Kidney tubule cell (primary cell): ENCODE results near the gene TGFB1I1.

Source experiments
- DNase-seq: peaks from one replicate; pipeline ENCODE4 v3.0.0-alpha.2; 2018; ENCODE audit warnings: low spot score

Gene TGFB1I1

GRCh38 chr16:31452631-31453106 is 19.3 kb upstream of the TGFB1I1 start:
- DNase-seq = peak; percentile 86

DNA sequence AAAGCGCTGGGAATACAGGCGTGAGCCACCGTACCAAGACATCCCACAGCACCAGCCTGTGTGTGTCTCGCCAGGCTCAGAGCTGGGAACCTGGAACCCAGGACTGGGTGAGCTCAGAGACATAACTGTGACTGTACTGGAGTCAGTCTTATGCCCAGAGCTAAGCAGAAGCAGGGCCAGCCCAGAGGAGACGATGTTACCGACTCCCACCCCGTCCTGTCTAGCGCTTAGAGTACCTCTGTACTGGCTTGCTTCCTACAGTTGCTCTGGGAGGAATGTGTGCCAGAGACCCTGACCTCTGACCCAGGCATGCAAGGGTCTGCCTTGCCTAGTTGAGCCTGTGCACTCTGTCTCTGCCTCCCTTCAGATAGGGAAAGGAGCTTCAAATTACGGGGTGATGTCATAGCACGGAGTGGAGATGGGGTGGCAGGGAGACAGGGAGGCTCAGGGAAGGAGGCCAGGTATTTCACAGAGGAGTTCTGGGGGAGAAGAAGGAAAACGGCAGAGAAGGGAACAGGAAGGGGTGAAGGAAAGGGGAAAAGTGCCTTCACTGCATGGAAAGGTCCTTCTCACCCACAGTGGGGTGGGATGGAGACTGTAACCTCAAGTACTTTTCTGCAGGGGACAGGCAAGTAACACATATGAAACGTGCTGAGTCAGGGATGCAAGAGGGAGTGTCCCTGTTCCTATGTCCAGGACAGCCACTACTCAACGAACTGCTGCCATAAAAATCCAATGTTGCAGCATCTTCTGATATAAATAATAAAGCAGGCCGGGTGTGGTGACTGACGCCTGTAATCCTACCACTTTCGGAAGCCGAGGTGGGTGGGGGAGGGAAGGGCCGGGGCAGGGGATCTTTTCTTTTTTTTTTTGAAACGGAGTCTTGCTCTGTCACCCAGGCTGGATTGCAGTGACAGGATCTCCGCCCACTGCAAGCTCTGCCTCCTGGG is 18.4 kb upstream of the TGFB1I1 start:
- peak; percentile 11 for DNase-seq

DNA sequence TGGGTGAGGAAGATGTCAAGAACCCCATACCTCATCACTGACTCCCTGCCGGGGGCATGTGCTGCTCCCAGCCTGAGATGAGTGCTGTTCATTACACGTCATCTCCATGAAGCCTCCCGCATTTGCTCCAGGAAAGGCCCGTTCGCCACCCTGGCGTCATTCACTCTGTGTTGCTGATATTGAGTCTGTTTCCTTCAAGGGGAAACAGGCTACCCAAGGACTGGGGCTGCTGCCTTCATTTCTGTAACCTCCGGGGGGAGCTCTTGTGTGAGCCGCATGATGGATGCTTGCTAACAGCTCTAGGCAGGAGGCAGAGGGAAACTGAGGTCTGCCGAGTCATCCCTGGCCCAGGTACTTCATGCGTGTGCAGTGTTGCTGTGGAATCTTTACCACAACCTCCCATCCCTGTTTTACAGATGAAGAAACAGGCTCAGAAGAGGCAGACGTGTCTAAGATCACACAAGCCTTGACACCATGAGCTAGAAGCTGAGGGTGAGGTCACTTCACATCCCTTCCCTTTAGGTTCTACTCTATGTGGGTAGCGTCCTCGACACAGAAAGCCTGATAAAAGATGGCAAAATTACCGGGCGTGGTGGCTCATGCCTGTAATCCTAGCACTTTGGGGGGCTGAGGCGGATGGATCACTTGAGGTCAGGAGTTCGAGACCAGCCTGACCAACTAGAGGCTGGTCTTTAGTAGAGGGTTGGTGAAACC is 16.2 kb upstream of the TGFB1I1 start:
- peak; percentile 6 for DNase-seq

GRCh38 chr16:31456988-31457360 is 15.0 kb upstream of the TGFB1I1 start:
- DNase-seq = no peak

DNA sequence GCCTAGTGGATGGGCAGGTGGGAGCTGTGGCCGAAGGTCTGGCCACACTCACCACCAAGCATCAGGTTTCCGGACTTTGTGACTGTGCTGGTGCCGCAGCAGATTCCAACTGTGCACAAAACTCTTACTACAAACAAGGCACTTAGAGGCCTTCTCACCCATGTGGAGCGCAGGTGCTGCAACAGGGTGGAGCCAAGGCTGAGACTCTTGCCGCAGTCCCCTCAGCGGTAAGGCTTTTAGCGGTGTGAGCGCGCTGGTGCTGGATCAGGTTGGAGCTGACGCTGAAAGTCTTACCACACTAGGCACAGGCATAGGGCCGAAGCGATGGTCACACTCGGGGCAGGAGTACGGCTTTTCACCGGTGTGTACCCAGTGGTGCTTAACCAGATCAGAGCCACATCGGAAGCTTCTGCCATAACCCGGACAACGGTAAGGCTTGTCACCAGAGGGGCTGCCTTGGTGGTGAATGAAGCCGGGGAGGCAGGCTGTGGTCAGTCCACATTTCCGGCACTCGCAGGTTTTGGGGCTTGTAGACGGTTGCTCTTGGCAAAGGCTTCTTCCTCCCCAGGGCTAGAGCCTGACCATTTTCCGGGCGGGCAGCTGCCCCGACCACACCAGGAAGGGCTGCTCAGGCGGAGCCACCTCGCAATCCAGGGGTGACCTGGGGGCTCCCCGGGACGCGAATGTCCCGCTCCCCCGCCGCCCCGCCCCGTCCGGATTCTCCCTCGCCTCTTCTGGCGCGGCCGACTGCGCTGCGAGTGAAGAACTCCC is 13.7 kb upstream of the TGFB1I1 start:
- DNase-seq = peak; percentile 71

- DNase-seq = peak; percentile 98
Measured at GRCh38 chr16:31458844-31459686, 12.9 kb upstream of the TGFB1I1 start, which contains the start of gene ARMC5. ARMC5 (plus strand) TSS chr16:31459501; CDS start chr16:31459525, 24 bp downstream.

DNA sequence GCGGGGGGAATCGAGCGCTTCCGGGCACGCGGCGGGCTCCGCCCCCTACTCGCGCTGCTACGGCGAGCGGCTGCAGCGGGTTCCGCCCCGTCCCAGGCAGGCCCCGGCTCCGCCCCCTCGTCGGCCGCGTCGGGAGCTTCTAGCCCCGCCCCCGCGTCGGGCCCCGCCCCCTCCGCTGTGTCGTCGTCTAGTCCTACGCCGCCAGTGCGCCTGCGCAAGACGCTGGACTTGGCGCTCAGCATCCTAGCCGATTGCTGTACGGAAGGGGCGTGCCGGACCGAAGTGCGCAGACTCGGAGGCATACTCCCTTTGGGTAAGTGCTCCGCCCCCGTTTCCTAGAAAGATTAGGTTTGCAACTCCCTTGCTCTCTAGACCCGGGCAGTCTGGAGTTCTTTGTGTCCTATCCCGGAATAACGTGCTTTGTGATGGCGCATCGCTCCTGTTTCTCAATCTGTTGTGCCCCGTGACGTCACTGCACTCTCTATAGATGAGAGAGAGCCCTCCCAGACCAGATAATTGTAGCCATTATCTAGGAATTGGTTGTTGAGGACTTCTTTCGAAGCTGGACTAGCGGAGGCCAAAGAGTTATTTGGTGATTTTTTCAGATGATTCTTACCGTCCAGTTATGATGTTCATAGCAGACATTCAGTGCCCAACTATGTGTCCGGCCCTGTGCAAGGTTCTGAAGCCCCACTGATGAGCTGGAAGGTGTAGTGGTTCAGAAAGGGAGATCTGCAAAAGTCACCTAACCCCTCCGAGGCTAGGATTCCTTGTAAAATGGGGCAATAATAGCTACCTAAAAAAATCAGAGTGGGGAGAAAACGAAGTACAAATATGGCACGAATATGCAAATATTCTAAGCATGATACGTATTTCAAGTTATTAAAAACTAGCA is 12.0 kb upstream of the TGFB1I1 start:
- peak; percentile 99 for DNase-seq

GRCh38 chr16:31460582-31461002 is 11.4 kb upstream of the TGFB1I1 start:
- DNase-seq = peak; percentile 52

DNA sequence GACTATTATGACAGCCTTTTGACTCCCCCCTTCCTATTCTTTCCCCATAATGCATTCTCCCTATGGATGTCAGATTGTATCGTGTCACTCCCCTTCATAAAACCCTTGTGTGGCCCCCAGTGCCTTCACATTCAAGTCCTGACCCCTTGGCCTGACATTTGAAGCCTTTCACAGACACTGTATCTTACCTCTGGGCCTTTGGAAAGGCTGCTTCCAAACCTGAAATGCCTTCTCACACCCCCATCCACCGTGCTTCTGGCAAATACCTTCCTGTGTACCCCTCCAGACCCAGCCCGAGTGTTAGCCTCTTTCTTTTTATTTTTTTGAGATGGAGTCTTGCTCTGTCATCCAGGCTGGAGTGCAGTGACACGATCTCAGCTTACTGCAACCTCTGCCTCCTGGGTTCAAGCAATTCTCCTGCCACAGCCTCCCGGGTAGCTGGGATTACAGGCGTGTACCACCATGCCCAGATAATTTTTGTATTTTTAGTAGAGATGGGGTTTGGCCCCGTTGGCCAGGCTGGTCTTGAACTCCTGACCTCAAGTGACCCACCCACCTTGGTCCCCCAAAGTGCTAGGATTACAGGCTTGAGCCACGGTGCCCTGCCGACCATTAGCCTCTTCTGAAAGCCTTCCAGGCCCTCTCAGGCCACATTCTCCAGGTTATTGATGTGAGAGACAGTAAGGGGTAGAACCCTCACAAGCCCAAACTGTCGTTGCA is 10.6 kb upstream of the TGFB1I1 start:
- DNase-seq = no peak

- DNase-seq = no peak
Measured at GRCh38 chr16:31461921-31462804, 9.8 kb upstream of the TGFB1I1 start.

GRCh38 chr16:31464348-31464769 is 7.6 kb upstream of the TGFB1I1 start:
- DNase-seq = no peak

- no peak for DNase-seq
Measured at GRCh38 chr16:31464781-31465260, 7.1 kb upstream of the TGFB1I1 start.

GRCh38 chr16:31465788-31466370 is 6.1 kb upstream of the TGFB1I1 start:
- no peak for DNase-seq

DNA sequence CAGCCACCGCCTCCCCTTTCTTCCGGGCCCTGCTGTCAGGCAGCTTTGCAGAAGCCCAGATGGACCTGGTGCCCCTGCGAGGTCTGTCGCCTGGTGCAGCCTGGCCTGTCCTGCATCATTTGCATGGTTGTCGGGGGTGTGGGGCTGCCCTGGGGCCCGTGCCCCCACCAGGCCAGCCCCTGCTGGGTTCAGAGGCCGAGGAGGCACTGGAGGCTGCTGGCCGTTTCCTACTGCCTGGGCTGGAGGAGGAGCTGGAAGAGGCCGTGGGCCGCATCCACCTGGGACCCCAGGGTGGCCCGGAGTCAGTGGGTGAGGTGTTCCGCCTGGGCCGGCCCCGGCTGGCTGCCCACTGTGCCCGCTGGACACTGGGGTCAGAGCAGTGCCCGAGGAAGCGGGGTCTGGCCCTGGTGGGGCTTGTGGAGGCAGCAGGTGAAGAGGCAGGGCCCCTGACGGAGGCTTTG is 5.5 kb upstream of the TGFB1I1 start:
- no peak for DNase-seq

- no peak for DNase-seq
Measured at GRCh38 chr16:31467151-31467773, 4.7 kb upstream of the TGFB1I1 start.

- no peak for DNase-seq
Measured at GRCh38 chr16:31467858-31468257, 4.1 kb upstream of the TGFB1I1 start.

DNA sequence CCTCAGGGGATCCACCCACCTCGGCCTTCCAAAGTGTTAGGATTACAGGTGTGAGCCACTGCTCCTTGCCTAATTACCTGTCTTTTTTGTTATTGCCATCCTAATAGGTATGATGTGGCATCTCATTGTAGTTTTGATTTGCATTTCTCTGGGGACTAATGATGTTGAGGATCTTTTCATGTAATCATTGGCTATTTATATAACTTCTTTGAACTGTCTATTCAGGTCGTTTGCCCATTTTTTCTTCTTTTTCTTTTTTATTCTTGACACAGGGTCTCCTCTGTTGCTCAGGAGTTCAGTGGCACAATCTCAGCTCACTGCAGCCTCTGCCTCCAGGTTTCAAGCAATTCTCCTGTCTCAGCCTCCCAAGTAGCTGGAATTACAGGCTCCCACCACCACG is 1.3 kb upstream of the TGFB1I1 start:
- no peak for DNase-seq
